GM18907 (cell line): Measurements from ENCODE around the gene CAMK2G.

Source experiments
- ATAC-seq: cut with Tn5 transposase; IDR thresholded peaks from one replicate; pipeline ENCODE4 v1.9.1; 2021; ENCODE audit warnings: mild to moderate bottlenecking, moderate library complexity; ENCODE audit not compliant: unreplicated experiment

CAMK2G gene

GRCh38 chr10:73816917-73817729 is 57.2 kb downstream of the CAMK2G start:
- ATAC-seq, result no peak

- ATAC-seq, result no peak
Observed at GRCh38 chr10:73815719-73816030, 58.7 kb downstream of the CAMK2G start.

- ATAC-seq, result no peak
Observed at GRCh38 chr10:73814896-73815718, 59.2 kb downstream of the CAMK2G start.

- ATAC-seq, result no peak
Observed at GRCh38 chr10:73814276-73814895, 60.0 kb downstream of the CAMK2G start.

- ATAC-seq, result no peak
Observed at GRCh38 chr10:73813333-73813732, 61.0 kb downstream of the CAMK2G start.

GRCh38 chr10:73812657-73813056 is 61.7 kb downstream of the CAMK2G start:
- no peak for ATAC-seq

- peak; percentile 36 for ATAC-seq
Observed at GRCh38 chr10:73810735-73811465, 63.5 kb downstream of the CAMK2G start.

- ATAC-seq, result no peak
Observed at GRCh38 chr10:73810358-73810734, 64.0 kb downstream of the CAMK2G start.

GRCh38 chr10:73809061-73809818 is 65.1 kb downstream of the CAMK2G start:
- ATAC-seq, result no peak

- no peak for ATAC-seq
Observed at GRCh38 chr10:73808021-73808815, 66.1 kb downstream of the CAMK2G start.

- ATAC-seq, result no peak
Observed at GRCh38 chr10:73807471-73807870, 66.9 kb downstream of the CAMK2G start.

- no peak for ATAC-seq
Observed at GRCh38 chr10:73806176-73806950, 68.0 kb downstream of the CAMK2G start.

GRCh38 chr10:73803680-73804286 is 70.6 kb downstream of the CAMK2G start:
- ATAC-seq, result no peak

GRCh38 chr10:73802276-73802991 is 71.9 kb downstream of the CAMK2G start:
- no peak for ATAC-seq

GRCh38 chr10:73801253-73801590 is 73.1 kb downstream of the CAMK2G start:
- no peak for ATAC-seq

- no peak for ATAC-seq
Observed at GRCh38 chr10:73800560-73801252, 73.6 kb downstream of the CAMK2G start.

GRCh38 chr10:73799899-73800559 is 74.3 kb downstream of the CAMK2G start:
- no peak for ATAC-seq
